Uterus (tissue), 4 donors: Measurements from ENCODE around the gene STARD10. TPM values are rescaled to one million over a fixed set of nuclear protein-coding genes. Genes with fewer than 3 reads are reported as not detected.

Experiments used
- DNase-seq, 2 donors: peaks; one replicate each; pipeline ENCODE4 v3.0.0-alpha.2; 2019 to 2020
- H3K27ac ChIP-seq, 2 donors: fragments of 200-600 bp; sonication (generic); 1 replicate in 1 of 2; 2 replicates in 1 of 2; pipeline ENCODE4 v1.5.1; 2016 to 2018
- H3K27me3 ChIP-seq, 2 donors: fragments of 200-600 bp; sonication (generic); one replicate each; pipeline ENCODE4 v1.5.1; 2018 to 2019; ENCODE audit warnings: control low read depth in 1 of 2
- H3K36me3 ChIP-seq, 2 donors: fragments of 200-600 bp; sonication (generic); one replicate each; pipeline ENCODE4 v1.5.1; 2019; ENCODE audit warnings: control low read depth in 1 of 2
- H3K4me1 ChIP-seq, 2 donors: fragments of 200-600 bp; sonication (generic); one replicate each; pipeline ENCODE4 v1.5.1; 2018 to 2019; ENCODE audit warnings: control low read depth in 1 of 2
- H3K4me3 ChIP-seq, 2 donors: fragments of 200-600 bp; sonication (generic); 1 replicate in 1 of 2; 2 replicates in 1 of 2; pipeline ENCODE4 v1.5.1; 2018 to 2019; ENCODE audit warnings: mild to moderate bottlenecking in 1 of 2
- H3K9me3 ChIP-seq, 2 donors: fragments of 200-600 bp; sonication (generic); one replicate each; pipeline ENCODE4 v1.5.1; 2019; ENCODE audit warnings: control low read depth in 1 of 2
- CTCF ChIP-seq, 4 experiments: fragments of 200-600 bp in 2 of 4; fragments of 450-650 bp in 2 of 4; sonication (generic) in 2 of 4; IDR thresholded peaks; one replicate each; pipeline ENCODE4 v1.5.1; 2016 to 2019; ENCODE audit warnings: antibody characterized with exemption in 4 of 4, mild to moderate bottlenecking in 2 of 4, moderate library complexity in 1 of 4
- POLR2A ChIP-seq, 2 donors: fragments of 450-650 bp; IDR thresholded peaks; one replicate each; pipeline ENCODE4 v1.6.1; 2016; ENCODE audit warnings: antibody characterized with exemption in 2 of 2, mild to moderate bottlenecking in 1 of 2, moderate library complexity in 1 of 2
- intact Hi-C: fragments of 100-400 bp; cut with DNase I; formaldehyde crosslinking; loops from one replicate; pipeline ENCODE4 v1.15.1; 2023; ENCODE audit warnings: low total_unique reads
- total RNA-seq, 4 donors: library from RNA; depleted of rRNA in 3 of 4; stranded (reverse); fragments of >200 nt in 3 of 4; gene quantifications; one replicate each; pipeline versions ENCODE4 v1.1.0 to v1.2.4, GENCODE V29; 2014 to 2023
- donor health status: DM: yes; HTN: yes; CAD: no.

Gene STARD10
- total RNA-seq, 4 donors from 2014 or later: 19.1 to 85.3 (median 53.0) TPM

- no peak overlapping the region for H3K4me3 ChIP-seq
- H3K36me3 ChIP-seq: no peaks in the 10 kb centered on the region
- no peaks in the 10 kb centered on the region for H3K9me3 ChIP-seq
- no peaks in the 10 kb centered on the region for H3K27me3 ChIP-seq
- TF ChIP-seq CTCF (IDR thresholded peaks at IDR 0.05) (no peak), POLR2A (IDR thresholded peaks at IDR 0.05) (no peak)
- no peaks in the 10 kb centered on the region for H3K4me1 ChIP-seq
- H3K27ac ChIP-seq: no peak overlapping the region
- DNase-seq: no peak
- intact Hi-C loops: no loop called here
Observed at GRCh38 chr11:72744474-72744873, 49.4 kb downstream of the STARD10 start.

DNA sequence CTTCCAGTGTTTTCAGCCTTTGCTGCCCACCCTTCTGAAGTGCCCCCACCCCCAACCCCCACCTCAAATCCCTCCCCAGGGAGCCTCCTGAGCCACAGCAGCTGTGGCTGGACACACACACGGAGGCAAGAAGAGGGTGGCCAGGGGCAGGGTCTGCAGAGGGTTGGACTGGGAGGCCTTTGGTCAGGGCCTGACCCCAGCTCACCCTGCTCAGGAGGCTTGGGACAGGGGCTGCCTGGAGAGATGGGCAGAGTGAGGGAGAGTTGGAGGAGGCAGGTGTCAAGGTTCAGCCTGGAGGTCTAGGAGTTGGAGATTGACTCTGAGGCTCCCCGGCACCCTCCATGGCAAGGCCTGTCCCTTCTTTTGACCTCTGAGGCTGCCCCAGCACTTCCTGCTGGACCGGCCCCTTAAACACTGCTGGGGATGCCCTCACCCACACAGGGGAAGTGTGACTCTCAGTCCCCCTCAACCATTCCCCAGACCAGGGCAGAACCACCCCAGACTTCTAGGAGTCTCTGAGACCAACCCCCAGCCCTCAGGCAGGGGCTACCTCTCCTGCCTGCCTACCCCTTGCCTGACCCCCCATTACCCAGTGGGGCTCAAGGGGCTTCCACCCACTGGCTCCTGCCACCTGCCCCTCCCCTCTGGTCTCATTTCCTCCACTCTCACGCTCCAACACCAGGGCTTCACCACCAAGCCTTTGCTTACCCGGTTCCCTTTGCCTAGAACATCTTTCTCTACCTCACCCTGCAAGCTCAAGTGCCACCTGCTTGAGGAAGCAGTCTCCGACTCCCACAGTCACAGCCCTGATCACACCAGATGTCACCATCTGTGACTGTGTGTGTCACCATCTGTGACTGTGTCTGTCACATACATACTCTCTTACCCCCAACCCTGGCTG, 50.3 kb downstream of the STARD10 start:
- Histone ChIP-seq H3K4me1 (no peaks in the 10 kb centered on the region), H3K9me3 (no peaks in the 10 kb centered on the region), H3K36me3 (no peaks in the 10 kb centered on the region), H3K27ac (no peak overlapping the region), H3K4me3 (no peak overlapping the region), H3K27me3 (no peaks in the 10 kb centered on the region)
- no peak for DNase-seq
- TF ChIP-seq CTCF (IDR thresholded peaks at IDR 0.05): no peak
- TF ChIP-seq POLR2A (IDR thresholded peaks at IDR 0.05): no peak
- intact Hi-C loops: no loop called here

DNA sequence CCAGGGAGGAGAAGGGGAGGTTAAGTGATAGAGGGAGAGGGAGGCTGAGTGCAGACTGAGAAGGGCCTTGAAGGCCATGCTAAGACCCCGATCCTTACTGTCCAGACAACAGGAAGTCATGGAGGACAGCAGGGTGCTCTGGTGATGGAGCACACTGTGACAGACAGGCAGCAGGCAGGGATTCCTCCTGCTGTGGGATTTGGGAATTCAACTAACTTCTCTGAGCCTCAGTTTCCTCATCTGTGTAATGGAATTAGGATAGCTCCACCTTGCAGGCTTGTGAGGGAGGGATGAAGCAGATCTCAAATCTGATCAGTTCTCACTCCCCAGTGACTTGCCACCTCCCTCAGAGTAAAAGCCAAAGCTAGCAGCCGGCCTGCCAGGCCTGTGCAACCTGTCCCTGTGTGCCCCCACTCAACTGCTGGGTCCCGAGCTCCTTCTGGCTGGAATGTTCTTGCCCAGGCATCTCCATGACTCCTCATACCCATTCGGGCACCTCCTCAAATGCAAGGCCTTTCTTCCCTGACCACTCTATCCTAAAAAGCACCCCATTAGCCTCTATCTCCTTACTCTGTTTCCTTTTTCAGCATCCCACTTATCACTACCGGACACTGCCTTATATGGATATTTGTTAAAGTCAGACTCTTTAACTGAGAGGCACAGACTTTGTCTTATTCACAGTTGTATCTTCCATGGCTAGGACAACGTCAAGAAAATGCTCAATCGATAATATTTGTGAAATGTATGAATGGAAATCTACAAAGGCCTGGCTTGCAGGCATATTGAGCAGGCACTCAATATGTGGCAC, 51.1 kb downstream of the STARD10 start:
- peak overlapping the region in 1 of 2 donors; percentile 4 for H3K27ac ChIP-seq
- H3K36me3 ChIP-seq: no peaks in the 10 kb centered on the region
- TF ChIP-seq POLR2A (IDR thresholded peaks at IDR 0.05) (no peak), CTCF (IDR thresholded peaks at IDR 0.05) (no peak)
- no peak for DNase-seq
- no peaks in the 10 kb centered on the region for H3K4me1 ChIP-seq
- intact Hi-C loops: no loop called here
- H3K27me3 ChIP-seq: no peaks in the 10 kb centered on the region
- no peak overlapping the region for H3K4me3 ChIP-seq
- H3K9me3 ChIP-seq: no peaks in the 10 kb centered on the region

DNA sequence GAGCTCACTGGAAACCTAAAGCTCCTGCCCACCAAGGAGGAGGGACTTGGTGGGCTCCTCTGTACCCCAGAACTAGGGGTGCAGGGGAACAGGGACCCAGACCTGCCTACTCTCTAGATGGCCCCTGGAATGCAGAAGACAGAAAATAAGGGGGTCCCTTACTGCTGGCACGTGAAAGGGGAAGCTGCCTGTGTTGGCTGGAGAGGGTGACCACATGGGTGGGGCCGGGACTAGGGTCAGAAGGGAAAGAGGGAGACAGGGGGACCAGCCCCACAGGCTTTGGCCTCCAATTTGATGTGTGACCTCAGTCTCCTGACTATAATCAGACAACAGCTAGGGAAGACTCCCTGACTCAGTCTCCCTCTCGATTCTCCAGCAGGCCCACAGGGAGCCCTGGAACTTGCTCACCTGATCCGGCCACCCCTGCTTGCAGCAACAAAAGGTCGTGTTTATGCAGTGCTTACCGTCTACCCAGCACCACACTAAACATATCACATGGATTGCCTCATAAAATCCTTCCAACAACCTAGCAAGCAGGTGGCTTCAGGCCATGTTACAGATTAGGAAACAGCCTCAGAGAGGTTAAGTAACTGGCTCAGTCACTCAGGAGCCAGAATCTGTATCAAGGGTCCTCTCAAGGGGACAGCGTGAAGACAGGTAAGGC, 51.9 kb downstream of the STARD10 start:
- H3K27ac ChIP-seq: peak overlapping the region in 1 of 2 donors; percentile 42
- no peak for DNase-seq
- H3K27me3 ChIP-seq: no peaks in the 10 kb centered on the region
- H3K9me3 ChIP-seq: no peaks in the 10 kb centered on the region
- H3K4me1 ChIP-seq: no peaks in the 10 kb centered on the region
- H3K36me3 ChIP-seq: no peaks in the 10 kb centered on the region
- no peak overlapping the region for H3K4me3 ChIP-seq
- intact Hi-C loops: no loop called here
- TF ChIP-seq POLR2A (IDR thresholded peaks at IDR 0.05) (no peak), CTCF (IDR thresholded peaks at IDR 0.05) (no peak)
